PC-9 (cell line): Measurements from ENCODE around the gene SPAG5. TPM values are rescaled to one million over a fixed set of nuclear protein-coding genes. Genes with fewer than 3 reads are reported as not detected.
"Not testable (repeated sequence)": the region's sequence is repeated elsewhere in the genome, so short reads cannot be mapped to it uniquely, and the experiment has no call there.

Source experiments
- BruUV-seq: library from RNA; stranded (reverse); fragments of 400-500 nt; replicated peaks from 2 replicates; lab custom pipeline; 2021; lab: Mats Ljungman, UMichigan
- CTCF ChIA-PET: fragments of 300-600 bp; sonication (Branson Sonifier 250); formaldehyde crosslinking; loops from one replicate; lab custom pipeline; 2022; ENCODE audit warnings: antibody characterized with exemption; lab: Charles Lee
- POLR2A ChIA-PET: fragments of 300-600 bp; sonication (Branson Sonifier 250); formaldehyde crosslinking; loops from one replicate; lab custom pipeline; 2022; ENCODE audit warnings: antibody characterized with exemption; ENCODE audit not compliant: unreplicated experiment; lab: Charles Lee
- DNase-seq, 2 experiments: peaks; one replicate each; pipeline versions ENCODE4 v3.0.0 to v3.0.0-alpha.2; 2015 to 2022; ENCODE audit warnings: mixed read lengths in 1 of 2
- H2AFZ ChIP-seq: fragments of 200-600 bp; sonication (generic); 2 replicates; pipeline ENCODE4 v1.8.1; 2017; ENCODE audit warnings: antibody characterized with exemption
- H3F3A ChIP-seq: fragments of 200-600 bp; sonication (generic); 2 replicates; pipeline ENCODE4 v1.8.1; 2017; ENCODE audit warnings: antibody characterized with exemption, mild to moderate bottlenecking, low read depth; ENCODE audit not compliant: insufficient read depth
- H3K27ac ChIP-seq: fragments of 200-600 bp; sonication (generic); 2 replicates; pipeline ENCODE4 v1.6.1; 2016; ENCODE audit warnings: mixed run types
- H3K27me3 ChIP-seq: fragments of 200-600 bp; sonication (generic); 2 replicates; pipeline ENCODE4 v1.6.1; 2016; ENCODE audit warnings: low read depth, mixed run types; ENCODE audit not compliant: insufficient read depth
- H3K36me3 ChIP-seq: fragments of 200-600 bp; sonication (generic); 2 replicates; pipeline ENCODE4 v1.6.1; 2016; ENCODE audit warnings: low read depth, mixed run types
- H3K4me1 ChIP-seq: fragments of 200-600 bp; sonication (generic); replicated peaks from 2 replicates; pipeline ENCODE4 v1.6.1; 2016; ENCODE audit warnings: mixed run types; ENCODE audit not compliant: insufficient read depth
- H3K4me2 ChIP-seq: fragments of 200-600 bp; sonication (generic); 2 replicates; pipeline ENCODE4 v1.6.1; 2017; ENCODE audit warnings: mixed run types
- H3K4me3 ChIP-seq: fragments of 200-600 bp; sonication (generic); 2 replicates; pipeline ENCODE4 v1.6.1; 2016; ENCODE audit warnings: mixed run types
- H3K79me2 ChIP-seq: fragments of 200-600 bp; sonication (generic); 2 replicates; pipeline ENCODE4 v1.6.1; 2017; ENCODE audit warnings: low read depth, mixed run types
- H3K9me2 ChIP-seq: fragments of 200-600 bp; sonication (generic); 2 replicates; pipeline ENCODE4 v1.8.1; 2017; ENCODE audit warnings: mild to moderate bottlenecking; ENCODE audit not compliant: insufficient read depth
- H3K9me3 ChIP-seq: fragments of 200-600 bp; sonication (generic); 2 replicates; pipeline ENCODE4 v1.8.1; 2016; ENCODE audit warnings: low read depth; ENCODE audit not compliant: insufficient read depth
- H4K20me1 ChIP-seq: fragments of 200-600 bp; sonication (generic); 2 replicates; pipeline ENCODE4 v1.8.1; 2017; ENCODE audit not compliant: insufficient read depth
- EZH2 ChIP-seq: fragments of 200-600 bp; sonication (generic); IDR thresholded peaks from 2 replicates; pipeline ENCODE4 v1.8.0; 2017; ENCODE audit warnings: antibody characterized with exemption, low read depth
- intact Hi-C: fragments of 100-400 bp; cut with micrococcal nuclease; formaldehyde crosslinking; loops from one replicate; pipeline ENCODE4 v1.10.0; 2022; ENCODE audit not compliant: unreplicated experiment
- total RNA-seq: library from RNA; stranded (reverse); gene quantifications from 2 replicates; pipeline ENCODE4 v1.2.3, GENCODE V29; 2021
- TF ChIP-seq, protein P1 (sequence below): fragments of 200-600 bp; sonication (generic); conservative IDR thresholded peaks from 2 replicates; pipeline ENCODE4 v1.6.1; 2017; ENCODE audit warnings: mixed run types, antibody characterized with exemption, mild to moderate bottlenecking, moderate library complexity

The SPAG5 gene
- total RNA-seq, 1 experiment from 2014 or later: 101 TPM

DNA sequence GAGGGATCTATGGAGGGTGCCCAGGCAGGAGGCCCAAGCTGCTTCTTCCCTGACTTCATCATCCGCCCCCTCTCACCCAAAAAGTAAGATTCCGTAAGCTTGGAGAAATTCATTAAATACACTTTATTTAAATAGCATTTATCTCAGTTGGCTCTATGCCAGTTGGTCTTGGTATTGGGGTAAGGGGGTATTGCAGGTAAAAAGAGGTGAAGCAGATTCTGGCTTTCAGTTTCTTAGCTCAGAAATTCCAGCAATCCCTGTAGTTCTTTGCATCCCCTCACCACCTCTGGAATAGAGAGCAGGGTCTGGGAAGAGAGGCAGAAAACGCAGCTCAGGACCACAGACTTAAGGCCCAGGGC, 21.4 kb downstream of the SPAG5 start:
- no peaks in the 10 kb centered on the region for H3K27me3 ChIP-seq
- no peaks in the 10 kb centered on the region for H3K79me2 ChIP-seq
- peak overlapping the region; percentile 52; the same call in 1 of the 2 replicates for H3K4me2 ChIP-seq
- TF ChIP-seq, protein P1, sequence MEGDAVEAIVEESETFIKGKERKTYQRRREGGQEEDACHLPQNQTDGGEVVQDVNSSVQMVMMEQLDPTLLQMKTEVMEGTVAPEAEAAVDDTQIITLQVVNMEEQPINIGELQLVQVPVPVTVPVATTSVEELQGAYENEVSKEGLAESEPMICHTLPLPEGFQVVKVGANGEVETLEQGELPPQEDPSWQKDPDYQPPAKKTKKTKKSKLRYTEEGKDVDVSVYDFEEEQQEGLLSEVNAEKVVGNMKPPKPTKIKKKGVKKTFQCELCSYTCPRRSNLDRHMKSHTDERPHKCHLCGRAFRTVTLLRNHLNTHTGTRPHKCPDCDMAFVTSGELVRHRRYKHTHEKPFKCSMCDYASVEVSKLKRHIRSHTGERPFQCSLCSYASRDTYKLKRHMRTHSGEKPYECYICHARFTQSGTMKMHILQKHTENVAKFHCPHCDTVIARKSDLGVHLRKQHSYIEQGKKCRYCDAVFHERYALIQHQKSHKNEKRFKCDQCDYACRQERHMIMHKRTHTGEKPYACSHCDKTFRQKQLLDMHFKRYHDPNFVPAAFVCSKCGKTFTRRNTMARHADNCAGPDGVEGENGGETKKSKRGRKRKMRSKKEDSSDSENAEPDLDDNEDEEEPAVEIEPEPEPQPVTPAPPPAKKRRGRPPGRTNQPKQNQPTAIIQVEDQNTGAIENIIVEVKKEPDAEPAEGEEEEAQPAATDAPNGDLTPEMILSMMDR: no peak
- no peak for TF ChIP-seq EZH2
- no peak overlapping the region for H3K4me3 ChIP-seq
- H3K9me2 ChIP-seq: no peaks in the 10 kb centered on the region
- no peaks in the 10 kb centered on the region; the same call in 1 of the 2 replicates for H4K20me1 ChIP-seq
- 0 out of 2 replicates have a peak, but pooled peaks cover 7% of the 10 kb centered on the region for H3K36me3 ChIP-seq
- H2AFZ ChIP-seq: no peak overlapping the region
- no peak overlapping the region for H3K27ac ChIP-seq
- H3F3A ChIP-seq: peaks cover 15% of the 10 kb centered on the region; the same call in 1 of the 2 replicates
- BruUV-seq: no TSS peak
- intact Hi-C loops: no loop called here
- no peaks in the 10 kb centered on the region for H3K9me3 ChIP-seq
- POLR2A ChIA-PET: interaction anchor here (0.7 to 1.0 kb wide), 2 partner anchors 22 to 241 kb away, joined by 3 to 5 read pairs; no protein-coding TSS in a partner anchor
- peaks cover 4% of the 10 kb centered on the region; the same call in 1 of the 2 replicates for H3K4me1 ChIP-seq
- DNase-seq: no peak
- CTCF ChIA-PET: interaction anchor here (0.5 kb wide), 1 partner anchor 715 kb away, joined by 6 read pairs; no protein-coding TSS in a partner anchor

DNA sequence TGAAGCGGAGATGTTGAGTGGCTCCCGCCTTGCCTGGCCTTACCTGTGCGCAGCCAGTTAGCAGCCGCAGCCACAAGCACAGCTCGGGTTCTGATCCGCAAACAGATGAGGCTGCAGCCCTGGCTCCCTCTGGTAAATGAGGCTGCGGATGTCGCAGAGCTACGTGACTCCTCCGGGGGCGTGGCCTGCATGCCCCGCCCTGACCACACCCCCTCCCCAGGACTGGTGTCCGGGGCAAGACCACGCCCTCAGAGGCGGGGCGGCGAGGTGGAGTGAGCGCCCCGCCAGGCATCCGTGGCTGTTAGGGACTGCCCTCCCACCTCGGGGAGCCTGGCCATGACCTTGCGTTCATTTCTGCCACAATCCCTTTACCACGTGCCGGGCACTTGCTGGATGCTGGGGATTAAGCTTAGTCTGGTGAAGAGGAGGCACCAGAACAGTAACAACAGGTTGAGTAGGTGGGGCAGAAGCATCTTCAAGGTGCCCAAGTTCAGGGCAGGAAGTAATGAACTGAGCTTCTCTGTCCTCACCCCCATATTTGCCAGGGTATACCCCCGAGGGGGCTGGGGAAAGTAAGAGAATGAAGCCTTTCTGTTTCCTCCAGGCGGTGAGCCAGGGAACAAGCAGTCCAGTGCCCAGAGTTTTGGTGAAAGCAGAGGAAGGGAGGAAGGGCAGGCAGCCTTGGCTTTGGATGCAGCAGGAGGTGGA, 21.9 kb downstream of the SPAG5 start, which contains the start of gene ALDOC:
Gene ALDOC, minus strand, starts transcription at position 138 of the 708 bp plus-strand sequence. CDS start 1,363 bp downstream, outside the sequence.
- BruUV-seq: no TSS peak
- H2AFZ ChIP-seq: 0 out of 2 replicates have a peak within 1 kb of the TSS, but pooled peaks have one; percentile 41
- no peak within 1 kb of the TSS for H3K4me3 ChIP-seq
- intact Hi-C loops: no loop called here
- ChIA-PET CTCF (interaction anchor here (0.5 to 0.6 kb wide), 2 partner anchors 145 to 715 kb away, joined by 6 to 7 read pairs; no protein-coding TSS in a partner anchor), POLR2A (interaction anchor here (0.7 to 1.0 kb wide), 2 partner anchors 24 to 241 kb away, joined by 4 to 5 read pairs; partner anchors contain the start of gene UNC119)
- H3K9me2 ChIP-seq: no peaks in the 10 kb centered on the region
- H3K4me1 ChIP-seq: peaks cover 10% of the 10 kb centered on the region
- peak; percentile 79 to 91 for DNase-seq
- H3K27me3 ChIP-seq: no peaks in the 10 kb centered on the region
- no peaks in the 10 kb centered on the region for H3K79me2 ChIP-seq
- H3K4me2 ChIP-seq: peak within 1 kb of the TSS; percentile 52
- no peak within 1 kb of the TSS for H3K27ac ChIP-seq
- no peaks in the 10 kb centered on the region; the same call in 1 of the 2 replicates for H4K20me1 ChIP-seq
- TF ChIP-seq, protein P1: no peak
- no peak for TF ChIP-seq EZH2
- H3K9me3 ChIP-seq: no peaks in the 10 kb centered on the region
- 0 out of 2 replicates have a peak, but pooled peaks cover 4% of the 10 kb centered on the region for H3K36me3 ChIP-seq
- peaks cover 15% of the 10 kb centered on the region; the same call in 1 of the 2 replicates for H3F3A ChIP-seq

DNA sequence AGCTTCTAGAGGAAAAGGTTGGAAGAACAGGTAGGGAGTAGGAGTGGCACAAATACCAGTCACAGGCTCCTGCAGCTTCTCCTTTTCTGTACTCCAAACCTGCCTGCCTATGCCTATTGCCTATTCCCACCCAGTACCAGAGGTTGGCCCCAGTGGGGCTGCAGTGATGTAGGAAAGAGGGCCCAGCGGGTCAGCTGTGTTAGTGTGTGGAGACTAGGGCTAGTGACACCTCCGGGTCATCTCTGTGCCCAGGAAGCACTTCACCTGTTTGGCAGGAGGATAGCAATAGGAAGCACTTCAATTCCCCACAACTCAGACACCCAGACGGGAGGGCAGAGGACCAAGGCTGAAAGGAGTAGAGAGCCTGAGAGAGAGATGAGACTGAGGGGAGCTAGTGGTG, 22.8 kb downstream of the SPAG5 start:
- H2AFZ ChIP-seq, BruUV-seq, H3K27ac ChIP-seq, H3K36me3 ChIP-seq, POLR2A ChIA-PET, H3K79me2 ChIP-seq, H3K9me3 ChIP-seq, H3K4me2 ChIP-seq, intact Hi-C loops, CTCF ChIA-PET, DNase-seq, H3K4me3 ChIP-seq, H4K20me1 ChIP-seq, H3K27me3 ChIP-seq, H3K9me2 ChIP-seq: not testable (repeated sequence)
- Histone ChIP-seq H3F3A (peaks cover 15% of the 10 kb centered on the region; the same call in 1 of the 2 replicates), H3K4me1 (peaks cover 10% of the 10 kb centered on the region)
